Left lung (tissue), 10 donors: ENCODE data around the gene EVPLL. TPM values are rescaled to one million over a fixed set of nuclear protein-coding genes. Genes with fewer than 3 reads are reported as not detected.
"Not testable (repeated sequence)": the region's sequence is repeated elsewhere in the genome, so short reads cannot be mapped to it uniquely, and the experiment has no call there.

Experiments
- ATAC-seq: fragments of 200-7000 bp; cut with Tn5 transposase; one replicate; pipeline ENCODE4 v1.9.1; 2020; ENCODE audit warnings: moderate library complexity
- DNase-seq, 4 donors: peaks; one replicate each; pipeline ENCODE4 v3.0.0-alpha.2; 2013 to 2020
- H3K27ac ChIP-seq, 2 donors: fragments of 200-600 bp; sonication (generic) in 1 of 2; one replicate each; pipeline versions ENCODE4 v1.5.0 to v1.8.0; 2020 to 2021
- H3K27me3 ChIP-seq, 2 donors: fragments of 200-600 bp; sonication (generic) in 1 of 2; one replicate each; pipeline versions ENCODE4 v1.5.0 to v1.8.0; 2020 to 2021
- H3K36me3 ChIP-seq, 2 donors: fragments of 200-600 bp; sonication (generic) in 1 of 2; one replicate each; pipeline versions ENCODE4 v1.5.0 to v1.8.0; 2020 to 2021
- H3K4me1 ChIP-seq, 2 donors: fragments of 200-600 bp; one replicate each; pipeline ENCODE4 v1.8.0; 2021
- H3K4me3 ChIP-seq, 2 donors: fragments of 200-600 bp; sonication (generic) in 1 of 2; one replicate each; pipeline versions ENCODE4 v1.5.0 to v1.8.0; 2020 to 2021; ENCODE audit warnings: mild to moderate bottlenecking in 1 of 2
- H3K9me3 ChIP-seq, 2 donors: fragments of 200-600 bp; sonication (generic) in 1 of 2; one replicate each; pipeline versions ENCODE4 v1.5.0 to v1.8.0; 2020 to 2021
- intact Hi-C, 2 donors: fragments of 100-400 bp; cut with DNase I; formaldehyde crosslinking; loops; one replicate each; pipeline versions ENCODE4 v1.11.2 to v1.14.2; 2022
- polyA plus RNA-seq, 6 donors: library from polyadenylated mRNA; unstranded; fragments of 120-200 nt; gene quantifications; one replicate each; pipeline ENCODE4 v1.2.1, GENCODE V29; 2013; ENCODE audit not compliant: insufficient read length in 6 of 6
- total RNA-seq, 2 donors: library from RNA; stranded (reverse); fragmentation: NEBNext Ultra II Directional; extraction: Animal tissue kit (Norgen Biotek cat#: 25700); gene quantifications; one replicate each; pipeline ENCODE4 v1.2.1, GENCODE V29; 2021
- TF ChIP-seq, protein P1 (sequence below), 2 donors: fragments of 200-600 bp; sonication (generic) in 1 of 2; IDR thresholded peaks; one replicate each; pipeline versions ENCODE4 v1.5.0 to v1.8.0; 2021; ENCODE audit warnings: antibody characterized with exemption in 2 of 2
- donor health status: DM: no; HTN: yes; CAD: no.
- donor health status: DM: no; HTN: no; CAD: no.

The EVPLL gene
- total and polyA plus RNA-seq, 8 donors: 0.26 to 3.1 (median 0.82) TPM

DNA sequence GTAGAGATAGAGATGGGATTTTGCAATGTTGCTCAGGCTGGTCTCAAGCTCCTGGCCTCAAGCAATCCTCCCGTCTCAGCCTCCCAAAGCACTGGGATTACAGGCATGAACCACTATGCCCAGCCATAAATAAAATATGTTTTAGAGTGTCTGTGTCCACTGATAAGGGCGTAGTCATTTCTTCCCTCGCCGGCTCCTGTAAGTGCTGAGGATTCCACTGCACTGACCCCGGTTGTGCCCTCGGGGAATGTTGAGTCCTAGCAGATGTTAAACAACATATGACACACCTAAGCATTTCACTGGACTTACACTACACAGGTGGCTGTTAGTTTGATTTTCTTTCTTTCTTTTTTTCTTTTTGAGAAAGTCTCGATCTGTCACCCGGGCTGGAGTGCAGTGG, 8.6 kb upstream of the EVPLL start:
- intact Hi-C loops: no loop called here
- H3K27ac ChIP-seq: no peak overlapping the region
- H3K4me3 ChIP-seq: no peak overlapping the region
- no peaks in the 10 kb centered on the region for H3K36me3 ChIP-seq
- H3K9me3 ChIP-seq: no peaks in the 10 kb centered on the region
- no peak for DNase-seq
- H3K4me1 ChIP-seq: peaks cover 0 to 2% of the 10 kb centered on the region in 2 donors
- H3K27me3 ChIP-seq: peaks cover 0 to 14% of the 10 kb centered on the region in 2 donors
- TF ChIP-seq, protein P1, sequence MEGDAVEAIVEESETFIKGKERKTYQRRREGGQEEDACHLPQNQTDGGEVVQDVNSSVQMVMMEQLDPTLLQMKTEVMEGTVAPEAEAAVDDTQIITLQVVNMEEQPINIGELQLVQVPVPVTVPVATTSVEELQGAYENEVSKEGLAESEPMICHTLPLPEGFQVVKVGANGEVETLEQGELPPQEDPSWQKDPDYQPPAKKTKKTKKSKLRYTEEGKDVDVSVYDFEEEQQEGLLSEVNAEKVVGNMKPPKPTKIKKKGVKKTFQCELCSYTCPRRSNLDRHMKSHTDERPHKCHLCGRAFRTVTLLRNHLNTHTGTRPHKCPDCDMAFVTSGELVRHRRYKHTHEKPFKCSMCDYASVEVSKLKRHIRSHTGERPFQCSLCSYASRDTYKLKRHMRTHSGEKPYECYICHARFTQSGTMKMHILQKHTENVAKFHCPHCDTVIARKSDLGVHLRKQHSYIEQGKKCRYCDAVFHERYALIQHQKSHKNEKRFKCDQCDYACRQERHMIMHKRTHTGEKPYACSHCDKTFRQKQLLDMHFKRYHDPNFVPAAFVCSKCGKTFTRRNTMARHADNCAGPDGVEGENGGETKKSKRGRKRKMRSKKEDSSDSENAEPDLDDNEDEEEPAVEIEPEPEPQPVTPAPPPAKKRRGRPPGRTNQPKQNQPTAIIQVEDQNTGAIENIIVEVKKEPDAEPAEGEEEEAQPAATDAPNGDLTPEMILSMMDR (IDR thresholded peaks at IDR 0.05): no peak
- ATAC-seq: no peak

DNA sequence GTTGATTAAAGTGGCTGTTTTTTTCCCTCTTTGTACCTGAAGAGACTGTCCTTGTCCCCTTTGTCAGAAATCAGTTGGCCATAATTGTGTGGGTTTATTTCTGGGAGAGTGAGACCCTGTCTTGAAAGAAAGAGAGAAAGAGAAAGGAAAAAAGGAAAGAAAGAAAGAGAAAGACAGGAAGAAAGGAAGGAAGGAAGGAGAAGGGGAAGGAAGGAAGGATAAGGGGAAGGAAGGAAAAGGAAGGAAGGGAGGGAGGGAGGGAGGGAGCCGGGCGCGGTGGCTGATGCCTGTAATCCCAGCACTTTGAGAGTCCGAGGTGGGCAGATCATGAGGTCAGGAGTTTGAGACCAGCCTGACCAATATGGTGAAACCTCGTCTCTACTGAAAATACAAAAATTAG, 6.8 kb upstream of the EVPLL start:
- H3K36me3 ChIP-seq: no peaks in the 10 kb centered on the region
- TF ChIP-seq, protein P1 (IDR thresholded peaks at IDR 0.05): no peak
- ATAC-seq (no peak), DNase-seq (no peak)
- intact Hi-C loops: no loop called here
- no peak overlapping the region for H3K4me3 ChIP-seq
- peaks cover 0 to 14% of the 10 kb centered on the region in 2 donors for H3K27me3 ChIP-seq
- H3K9me3 ChIP-seq: peaks cover 0 to 6% of the 10 kb centered on the region in 2 donors
- H3K4me1 ChIP-seq: no peaks in the 10 kb centered on the region
- no peak overlapping the region for H3K27ac ChIP-seq

DNA sequence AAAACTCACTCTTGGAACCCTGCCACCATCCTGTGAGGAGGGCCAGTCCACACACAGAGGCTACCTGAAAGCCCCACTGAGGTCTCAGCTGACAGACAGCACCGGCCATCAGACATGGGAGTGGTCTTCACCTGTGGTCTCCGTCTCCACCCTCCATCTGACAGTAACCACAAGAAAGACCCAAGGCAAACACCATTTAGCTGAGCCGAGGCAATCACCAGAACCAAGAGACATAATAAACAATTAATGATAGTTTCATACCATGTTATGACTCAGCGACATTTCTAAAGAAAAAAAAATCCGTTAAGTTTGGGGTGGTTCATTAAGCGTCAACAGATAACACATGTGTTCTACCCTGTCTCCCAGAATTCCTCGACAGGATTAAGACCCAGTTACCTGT, 6.1 kb upstream of the EVPLL start:
- Histone ChIP-seq H3K4me1 (no peaks in the 10 kb centered on the region), H3K27me3 (peaks cover 0 to 14% of the 10 kb centered on the region in 2 donors), H3K4me3 (no peak overlapping the region), H3K9me3 (peaks cover 0 to 6% of the 10 kb centered on the region in 2 donors), H3K36me3 (no peaks in the 10 kb centered on the region), H3K27ac (no peak overlapping the region)
- intact Hi-C loops: no loop called here
- ATAC-seq (no peak), DNase-seq (no peak)
- TF ChIP-seq, protein P1 (IDR thresholded peaks at IDR 0.05): no peak

DNA sequence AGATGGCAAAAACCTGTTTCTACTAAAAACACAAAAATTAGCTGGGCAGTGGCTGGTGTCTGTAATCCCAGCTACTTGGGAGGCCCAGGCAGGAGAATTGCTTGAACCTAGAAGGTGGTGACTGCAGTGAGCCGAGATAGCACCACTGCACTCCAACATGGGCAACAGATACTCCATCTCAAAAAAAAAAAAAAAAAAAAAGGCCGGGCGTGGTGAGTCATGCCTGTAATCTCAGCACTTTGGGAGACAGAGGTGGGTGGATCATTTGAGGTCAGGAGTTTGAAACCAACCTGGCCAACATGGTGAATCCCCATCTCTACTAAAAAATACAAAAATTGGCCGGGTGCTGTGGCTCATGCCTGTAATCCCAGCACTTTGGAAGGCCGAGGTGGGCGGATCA, 4.4 kb upstream of the EVPLL start:
- intact Hi-C loops, H3K4me3 ChIP-seq, H3K9me3 ChIP-seq, DNase-seq, H3K36me3 ChIP-seq, ATAC-seq, H3K27ac ChIP-seq: not testable (repeated sequence)
- H3K4me1 ChIP-seq: peaks cover 0 to 15% of the 10 kb centered on the region in 2 donors
- H3K27me3 ChIP-seq: peaks cover 0 to 14% of the 10 kb centered on the region in 2 donors

DNA sequence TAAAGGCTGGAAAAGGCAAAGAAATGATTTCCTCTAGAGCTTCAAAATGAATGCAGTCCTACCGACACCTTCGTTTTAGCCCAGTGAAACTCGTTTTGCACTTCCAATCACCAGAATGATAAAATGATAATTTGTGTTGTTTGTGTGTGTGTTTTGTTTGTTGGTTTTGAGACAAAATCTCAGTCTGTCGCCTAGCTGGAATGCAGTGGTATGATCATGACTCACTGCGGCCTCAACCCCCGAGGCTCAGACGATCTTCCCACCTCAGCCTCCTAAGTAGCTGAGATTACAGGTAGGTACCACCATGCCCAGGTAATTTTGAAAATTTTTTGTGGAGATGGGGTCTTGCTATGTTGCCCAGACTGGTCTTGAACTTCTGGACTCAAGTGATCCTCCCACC, 3.4 kb upstream of the EVPLL start:
- H3K9me3 ChIP-seq: peaks cover 0 to 6% of the 10 kb centered on the region in 2 donors
- TF ChIP-seq, protein P1 (IDR thresholded peaks at IDR 0.05): no peak
- intact Hi-C loops: no loop called here
- peaks cover 0 to 15% of the 10 kb centered on the region in 2 donors for H3K4me1 ChIP-seq
- H3K27ac ChIP-seq: no peak overlapping the region
- DNase-seq: no peak
- no peak overlapping the region for H3K4me3 ChIP-seq
- ATAC-seq: no peak
- no peaks in the 10 kb centered on the region for H3K36me3 ChIP-seq
- H3K27me3 ChIP-seq: peaks cover 0 to 11% of the 10 kb centered on the region in 2 donors

DNA sequence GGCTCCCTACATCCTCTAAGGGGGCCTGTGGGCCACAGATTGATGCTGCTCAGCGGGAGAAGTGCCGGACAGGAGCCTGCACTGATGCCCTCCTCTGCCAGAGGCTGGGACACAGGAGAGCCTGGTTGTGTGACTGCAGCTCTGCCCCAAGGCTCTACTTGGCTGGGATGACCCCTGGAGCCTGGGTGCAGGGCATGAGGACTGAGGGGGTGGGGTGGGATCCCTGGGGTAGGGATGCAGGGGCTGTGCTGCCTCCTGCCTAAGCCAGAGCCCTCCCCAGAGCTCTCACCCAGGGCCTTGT, 577 bp downstream of the EVPLL start:
- no peaks in the 10 kb centered on the region for H3K36me3 ChIP-seq
- TF ChIP-seq, protein P1 (IDR thresholded peaks at IDR 0.05): no peak
- H3K27ac ChIP-seq: peak overlapping the region; percentile 63 to 65
- peaks cover 0 to 6% of the 10 kb centered on the region in 2 donors for H3K9me3 ChIP-seq
- intact Hi-C loops: no loop called here
- ATAC-seq (peak; percentile 33), DNase-seq (no peak)
- H3K4me3 ChIP-seq: peak overlapping the region in 1 of 2 donors; percentile 25
- H3K4me1 ChIP-seq: peaks cover 0 to 15% of the 10 kb centered on the region in 2 donors
- peaks cover 5 to 36% of the 10 kb centered on the region in 2 donors for H3K27me3 ChIP-seq

DNA sequence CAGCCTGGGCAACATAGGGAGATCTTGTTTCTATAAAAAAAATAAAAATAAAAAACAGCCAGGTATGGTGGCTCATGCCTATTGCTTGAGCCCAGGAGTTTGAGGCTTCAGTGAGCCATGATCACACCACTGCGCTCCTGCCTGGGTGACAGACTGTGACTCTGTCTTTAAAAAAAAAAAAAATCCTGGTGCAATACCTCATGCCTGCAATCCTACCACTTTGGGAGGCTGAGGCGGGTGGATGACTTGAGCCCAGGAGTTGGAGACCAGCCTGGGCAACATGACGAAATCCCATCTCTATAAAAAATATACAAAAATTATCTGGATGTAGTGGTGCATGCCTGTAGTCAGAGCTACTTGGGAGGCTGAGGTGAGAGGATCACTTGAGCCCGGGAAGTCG, 1.0 kb downstream of the EVPLL start:
- H3K4me1 ChIP-seq: peaks cover 0 to 15% of the 10 kb centered on the region in 2 donors
- intact Hi-C loops, H3K36me3 ChIP-seq, H3K9me3 ChIP-seq, ATAC-seq, DNase-seq: not testable (repeated sequence)
- H3K27ac ChIP-seq: peak overlapping the region in 1 of 2 donors; percentile 63
- peaks cover 5 to 40% of the 10 kb centered on the region in 2 donors for H3K27me3 ChIP-seq
- H3K4me3 ChIP-seq: peak overlapping the region in 1 of 2 donors; percentile 25
